ENCODE results near the gene YDJC.

The YDJC gene

GRCh38 chr22:21636629-21637218 lies 6.9 kb upstream of the YDJC start:
- ChIA-PET POLR2A (no interaction called here), CTCF (interaction anchor here (1.1 to 1.3 kb wide), 2 partner anchors 8 to 10 kb away, joined by 3 to 4 read pairs; no protein-coding TSS in a partner anchor)
- TF ChIP-seq HDGF (IDR thresholded peaks at IDR 0.05; ENCODE audit: borderline replicate concordance) (no peak), CTBP1 (IDR thresholded peaks at IDR 0.05; ENCODE audit: borderline replicate concordance) (no peak), PKNOX1 (IDR thresholded peaks at IDR 0.05) (no peak), FOXK2 (IDR thresholded peaks at IDR 0.05) (no peak), SP1 (IDR thresholded peaks at IDR 0.05) (no peak), TARDBP (IDR thresholded peaks at IDR 0.05) (no peak), SUZ12 (IDR thresholded peaks at IDR 0.05) (no peak), BHLHE40 (IDR thresholded peaks at IDR 0.05; ENCODE audit: borderline replicate concordance) (no peak), ZNF384 (IDR thresholded peaks at IDR 0.05) (no peak), NFRKB (IDR thresholded peaks at IDR 0.05) (no peak), ELF4 (IDR thresholded peaks at IDR 0.05) (no peak), ARNT (IDR thresholded peaks at IDR 0.05) (no peak), L3MBTL2 (conservative IDR thresholded peaks at IDR 0.05) (no peak), FOXA1 (IDR thresholded peaks at IDR 0.05) (no peak), FOXM1 (IDR thresholded peaks at IDR 0.05; ENCODE audit: borderline replicate concordance) (no peak), LEF1 (IDR thresholded peaks at IDR 0.05; ENCODE audit: borderline replicate concordance) (no peak)
- no peak for DNase-seq (ENCODE audit: extremely low spot score)

- ChIA-PET CTCF (interaction anchor here (1.3 kb wide), 1 partner anchor 11 kb away, joined by 3 read pairs; no protein-coding TSS in a partner anchor), POLR2A (no interaction called here)
- TF ChIP-seq SUZ12 (IDR thresholded peaks at IDR 0.05) (no peak), BHLHE40 (IDR thresholded peaks at IDR 0.05; ENCODE audit: borderline replicate concordance) (no peak), L3MBTL2 (conservative IDR thresholded peaks at IDR 0.05) (no peak), ZNF384 (IDR thresholded peaks at IDR 0.05) (no peak), FOXM1 (IDR thresholded peaks at IDR 0.05; ENCODE audit: borderline replicate concordance) (no peak), NFRKB (IDR thresholded peaks at IDR 0.05) (no peak), CTBP1 (IDR thresholded peaks at IDR 0.05; ENCODE audit: borderline replicate concordance) (no peak), SP1 (IDR thresholded peaks at IDR 0.05) (no peak), ELF4 (IDR thresholded peaks at IDR 0.05) (no peak), FOXK2 (IDR thresholded peaks at IDR 0.05) (no peak), TARDBP (IDR thresholded peaks at IDR 0.05) (no peak), LEF1 (IDR thresholded peaks at IDR 0.05; ENCODE audit: borderline replicate concordance) (no peak), ARNT (IDR thresholded peaks at IDR 0.05) (no peak), PKNOX1 (IDR thresholded peaks at IDR 0.05) (no peak)
- DNase-seq (ENCODE audit: extremely low spot score), result no peak
Measured at GRCh38 chr22:21635771-21636510, 6.1 kb upstream of the YDJC start.

- POLR2A ChIA-PET, result interaction anchor here (1.8 kb wide), 1 partner anchor 8 kb away, joined by 7 read pairs; the partner anchor contains the start of gene SDF2L1
- no peak for TF ChIP-seq SUZ12 (IDR thresholded peaks at IDR 0.05)
- no peak for TF ChIP-seq PKNOX1 (IDR thresholded peaks at IDR 0.05)
- TF ChIP-seq FOXK2 (IDR thresholded peaks at IDR 0.05), result no peak
- TF ChIP-seq LEF1 (IDR thresholded peaks at IDR 0.05; ENCODE audit: borderline replicate concordance), result no peak
- no peak for TF ChIP-seq TARDBP (IDR thresholded peaks at IDR 0.05)
- TF ChIP-seq L3MBTL2 (conservative IDR thresholded peaks at IDR 0.05), result no peak
- no peak for TF ChIP-seq HDGF (IDR thresholded peaks at IDR 0.05; ENCODE audit: borderline replicate concordance)
- no peak for TF ChIP-seq FOXM1 (IDR thresholded peaks at IDR 0.05; ENCODE audit: borderline replicate concordance)
- TF ChIP-seq BHLHE40 (IDR thresholded peaks at IDR 0.05; ENCODE audit: borderline replicate concordance), result no peak
- no peak for TF ChIP-seq ARNT (IDR thresholded peaks at IDR 0.05)
- TF ChIP-seq ELF4 (IDR thresholded peaks at IDR 0.05), result no peak
- no peak for TF ChIP-seq NFRKB (IDR thresholded peaks at IDR 0.05)
- no peak for TF ChIP-seq SP1 (IDR thresholded peaks at IDR 0.05)
- no peak for TF ChIP-seq FOXA1 (IDR thresholded peaks at IDR 0.05)
- CTCF ChIA-PET, result no interaction called here
- no peak for DNase-seq (ENCODE audit: extremely low spot score)
Measured at GRCh38 chr22:21634844-21635243, 5.0 kb upstream of the YDJC start.

GRCh38 chr22:21634081-21634480 lies 4.3 kb upstream of the YDJC start:
- CTCF ChIA-PET, result interaction anchor here (0.7 to 1.2 kb wide), 2 partner anchors 9 to 186 kb away, joined by 3 to 6 read pairs; no protein-coding TSS in a partner anchor
- TF ChIP-seq CTBP1 (IDR thresholded peaks at IDR 0.05; ENCODE audit: borderline replicate concordance), result no peak
- no peak for TF ChIP-seq LEF1 (IDR thresholded peaks at IDR 0.05; ENCODE audit: borderline replicate concordance)
- no peak for TF ChIP-seq TARDBP (IDR thresholded peaks at IDR 0.05)
- TF ChIP-seq FOXM1 (IDR thresholded peaks at IDR 0.05; ENCODE audit: borderline replicate concordance), result no peak
- POLR2A ChIA-PET, result interaction anchor here (1.8 kb wide), 1 partner anchor 8 kb away, joined by 7 read pairs; the partner anchor contains the start of gene SDF2L1
- DNase-seq (ENCODE audit: extremely low spot score), result no peak

- POLR2A ChIA-PET, result interaction anchor here (1.8 kb wide), 1 partner anchor 9 kb away, joined by 7 read pairs; the partner anchor contains the start of gene SDF2L1
- CTCF ChIA-PET, result interaction anchor here (1.2 kb wide), 1 partner anchor 9 kb away, joined by 6 read pairs; no protein-coding TSS in a partner anchor
- TF ChIP-seq ZNF384 (IDR thresholded peaks at IDR 0.05), result no peak
- no peak for TF ChIP-seq CTBP1 (IDR thresholded peaks at IDR 0.05; ENCODE audit: borderline replicate concordance)
- TF ChIP-seq SP1 (IDR thresholded peaks at IDR 0.05), result no peak
- no peak for TF ChIP-seq L3MBTL2 (conservative IDR thresholded peaks at IDR 0.05)
- no peak for TF ChIP-seq ELF4 (IDR thresholded peaks at IDR 0.05)
- TF ChIP-seq FOXA1 (IDR thresholded peaks at IDR 0.05), result no peak
- no peak for TF ChIP-seq LEF1 (IDR thresholded peaks at IDR 0.05; ENCODE audit: borderline replicate concordance)
- TF ChIP-seq PKNOX1 (IDR thresholded peaks at IDR 0.05), result no peak
- no peak for TF ChIP-seq SUZ12 (IDR thresholded peaks at IDR 0.05)
- no peak for TF ChIP-seq ARNT (IDR thresholded peaks at IDR 0.05)
- TF ChIP-seq FOXM1 (IDR thresholded peaks at IDR 0.05; ENCODE audit: borderline replicate concordance), result no peak
- TF ChIP-seq NFRKB (IDR thresholded peaks at IDR 0.05), result no peak
- TF ChIP-seq TARDBP (IDR thresholded peaks at IDR 0.05), result no peak
- TF ChIP-seq BHLHE40 (IDR thresholded peaks at IDR 0.05; ENCODE audit: borderline replicate concordance), result no peak
- DNase-seq (ENCODE audit: extremely low spot score), result no peak
Measured at GRCh38 chr22:21633481-21633880, 3.7 kb upstream of the YDJC start.

Measured in HEK293T (cell line).